Esophagus muscularis mucosa (tissue), 3 donors: ENCODE measurements around the gene SEPTIN10.

Experiments
- CTCF ChIP-seq, 3 experiments: fragments of 200-600 bp in 2 of 3; fragments of 450-650 bp in 1 of 3; sonication (generic) in 2 of 3; IDR thresholded peaks; one replicate each; pipeline ENCODE4 v1.5.1; 2017 to 2019; ENCODE audit warnings: antibody characterized with exemption in 3 of 3, mild to moderate bottlenecking in 2 of 3, moderate library complexity in 1 of 3
- POLR2AphosphoS5 ChIP-seq, 2 donors: sonication (generic); formaldehyde crosslinking; IDR thresholded peaks; one replicate each; pipeline ENCODE4 v1.6.1; 2017; ENCODE audit warnings: antibody characterized with exemption in 2 of 2

DNA sequence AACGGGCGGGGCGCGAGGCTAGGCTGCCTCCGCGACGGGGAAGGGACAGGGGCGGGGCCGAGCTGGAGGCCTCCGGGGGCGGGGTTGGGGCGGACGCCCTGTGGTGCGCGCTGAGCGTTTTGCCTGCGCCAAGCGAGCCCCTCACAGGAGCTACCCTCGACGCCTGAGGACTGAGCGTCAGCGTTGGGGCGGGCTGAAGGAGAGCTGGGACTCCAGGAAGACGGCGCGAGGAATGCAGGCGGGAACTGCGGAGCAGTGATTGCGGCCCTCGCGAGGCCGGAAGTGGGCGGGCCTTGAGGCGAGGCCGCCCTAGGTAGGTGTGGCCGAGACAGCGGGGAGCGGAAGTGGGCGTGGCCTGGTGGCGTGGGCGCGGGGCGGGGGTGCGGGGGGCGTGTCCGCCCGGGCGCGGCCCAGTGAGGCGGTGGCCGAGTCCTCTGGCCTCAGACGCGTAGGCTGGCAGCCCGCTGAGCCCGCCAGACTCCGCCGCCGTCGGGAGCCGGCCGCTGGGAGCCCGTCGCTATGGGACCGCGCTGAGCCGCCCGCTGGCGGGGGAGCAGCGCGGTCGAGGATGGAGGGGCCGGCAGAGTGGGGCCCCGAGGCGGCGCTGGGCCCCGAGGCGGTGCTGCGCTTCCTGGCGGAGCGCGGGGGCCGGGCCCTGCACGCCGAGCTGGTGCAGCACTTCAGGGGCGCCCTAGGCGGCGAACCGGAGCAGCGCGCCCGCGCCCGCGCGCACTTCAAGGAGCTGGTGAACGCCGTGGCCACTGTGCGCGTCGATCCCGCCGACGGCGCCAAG, at the start of gene SEPTIN10, which contains the start of gene SOWAHC:
- TF ChIP-seq POLR2AphosphoS5 (IDR thresholded peaks at IDR 0.05) = peak; percentile 94 to 98
- TF ChIP-seq CTCF (IDR thresholded peaks at IDR 0.05) = no peak
